HG03045 (cell line): ENCODE measurements around the gene PHPT1.
"Not testable (repeated sequence)": the region's sequence is repeated elsewhere in the genome, so short reads cannot be mapped to it uniquely, and the experiment has no call there.

Experiments
- ATAC-seq: cut with Tn5 transposase; IDR thresholded peaks from one replicate; pipeline ENCODE4 v1.9.1; 2021; ENCODE audit warnings: mild to moderate bottlenecking, moderate library complexity; ENCODE audit not compliant: unreplicated experiment

PHPT1 gene

DNA sequence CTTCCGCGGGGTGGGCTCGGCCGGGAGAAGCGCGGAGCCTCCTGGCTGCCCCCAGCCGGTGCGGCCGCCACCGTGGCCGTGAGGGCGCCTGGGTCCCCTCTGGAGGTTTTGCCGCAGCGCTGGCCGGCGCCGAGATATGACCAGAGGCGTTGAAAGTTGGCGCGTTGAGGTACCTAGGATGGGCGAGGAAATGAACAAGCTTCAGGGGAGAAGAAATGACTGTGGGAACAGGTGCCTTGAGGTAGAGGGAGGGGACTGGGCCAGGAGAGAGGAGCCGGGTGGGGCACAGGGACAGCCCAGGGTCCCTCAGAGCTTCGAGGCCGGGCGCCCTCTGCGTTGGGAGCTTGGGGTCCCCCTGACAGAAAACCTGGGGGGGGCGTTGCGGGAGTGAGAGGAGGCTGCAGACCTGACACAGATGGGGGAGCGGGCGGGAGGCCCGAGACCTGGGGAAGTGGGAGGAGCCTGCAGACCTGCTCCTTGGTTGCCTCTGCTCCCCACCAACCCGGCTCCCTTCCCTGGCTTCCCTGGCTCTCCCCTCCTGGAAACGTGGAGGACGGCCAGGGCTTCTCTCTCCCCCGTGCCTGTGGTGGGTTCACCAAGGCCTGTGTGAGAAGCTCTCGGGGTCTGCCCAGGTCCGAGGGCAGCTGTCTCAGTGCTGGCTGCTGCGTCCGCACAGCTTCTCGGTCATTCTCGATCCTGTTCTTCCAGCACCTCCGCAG lies 27.2 kb upstream of the PHPT1 start:
- no peak for ATAC-seq

DNA sequence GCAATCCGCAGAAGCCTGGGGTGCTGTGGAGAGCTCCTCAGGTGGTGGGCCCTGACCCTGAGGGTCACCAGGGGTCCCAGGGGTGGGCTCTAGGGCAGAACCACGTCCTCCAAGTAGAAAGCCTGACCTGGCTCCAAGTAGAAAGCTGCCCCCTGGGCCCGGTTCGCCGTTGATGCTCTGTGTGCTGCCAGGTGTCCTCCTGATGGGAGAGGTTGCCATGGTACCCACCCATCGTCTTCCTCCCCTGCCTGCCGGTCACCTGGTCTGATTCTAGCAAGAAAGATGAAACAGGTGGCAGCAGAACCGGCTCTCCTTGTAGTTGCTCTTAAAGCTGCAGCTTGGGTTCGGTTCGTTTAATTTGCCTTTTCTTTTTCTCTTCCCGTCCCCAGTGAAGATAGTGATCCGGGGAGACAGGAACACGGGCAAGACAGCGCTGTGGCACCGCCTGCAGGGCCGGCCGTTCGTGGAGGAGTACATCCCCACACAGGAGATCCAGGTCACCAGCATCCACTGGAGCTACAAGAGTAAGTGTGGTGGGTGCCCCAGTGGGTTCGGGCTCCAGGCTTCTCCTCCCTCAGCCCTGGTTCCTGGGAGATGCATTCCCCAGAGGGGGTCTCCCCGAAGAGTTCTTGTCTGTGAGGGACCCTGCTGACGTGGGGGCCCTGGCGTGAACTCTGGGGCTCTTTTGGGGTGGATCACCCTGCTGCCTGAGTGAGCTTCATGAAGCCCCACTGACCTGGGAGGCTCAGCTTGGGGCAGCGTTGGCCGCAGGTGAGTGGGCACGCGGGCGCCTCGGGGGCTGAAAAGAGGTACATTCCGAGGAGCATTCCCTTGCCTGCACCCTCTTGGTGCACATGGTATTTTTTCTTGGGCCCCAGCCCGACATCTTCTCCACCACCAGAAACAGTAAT lies 25.8 kb upstream of the PHPT1 start:
- no peak for ATAC-seq

DNA sequence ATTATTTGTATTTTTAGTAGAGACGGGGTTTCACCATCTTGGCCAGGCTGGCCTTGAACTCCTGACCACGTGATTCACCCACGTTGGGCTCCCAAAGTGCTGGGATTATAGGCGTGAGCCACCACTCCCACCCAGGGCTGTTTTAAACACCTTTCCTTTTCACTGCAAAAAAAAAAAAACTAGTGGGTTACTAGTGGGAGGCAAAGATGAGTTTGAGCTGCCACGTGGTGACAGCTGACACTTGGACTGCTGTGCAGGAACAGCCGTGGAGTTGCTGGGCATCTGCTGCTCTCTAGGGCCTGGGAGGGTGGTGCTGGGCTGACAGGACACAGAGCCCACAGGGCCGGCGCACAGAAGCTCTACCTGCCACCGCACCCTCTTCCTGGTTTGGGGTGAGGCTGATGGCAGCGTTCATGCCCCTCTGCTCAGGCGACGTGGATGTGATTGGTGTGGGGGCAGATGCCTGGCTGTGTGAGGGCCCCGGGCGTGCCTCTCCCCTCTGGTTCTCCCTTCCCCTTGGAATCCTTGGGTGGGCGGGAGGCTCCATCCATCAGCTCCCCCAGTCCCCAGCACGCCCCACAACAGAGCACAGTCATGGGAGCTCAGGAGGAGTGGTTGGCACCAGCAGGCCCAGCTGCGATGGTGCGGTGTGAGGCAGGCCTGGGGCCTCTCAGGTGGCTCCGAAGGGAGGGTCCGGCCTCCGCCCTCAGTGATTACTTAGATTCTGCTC lies 24.5 kb upstream of the PHPT1 start:
- ATAC-seq: no peak

DNA sequence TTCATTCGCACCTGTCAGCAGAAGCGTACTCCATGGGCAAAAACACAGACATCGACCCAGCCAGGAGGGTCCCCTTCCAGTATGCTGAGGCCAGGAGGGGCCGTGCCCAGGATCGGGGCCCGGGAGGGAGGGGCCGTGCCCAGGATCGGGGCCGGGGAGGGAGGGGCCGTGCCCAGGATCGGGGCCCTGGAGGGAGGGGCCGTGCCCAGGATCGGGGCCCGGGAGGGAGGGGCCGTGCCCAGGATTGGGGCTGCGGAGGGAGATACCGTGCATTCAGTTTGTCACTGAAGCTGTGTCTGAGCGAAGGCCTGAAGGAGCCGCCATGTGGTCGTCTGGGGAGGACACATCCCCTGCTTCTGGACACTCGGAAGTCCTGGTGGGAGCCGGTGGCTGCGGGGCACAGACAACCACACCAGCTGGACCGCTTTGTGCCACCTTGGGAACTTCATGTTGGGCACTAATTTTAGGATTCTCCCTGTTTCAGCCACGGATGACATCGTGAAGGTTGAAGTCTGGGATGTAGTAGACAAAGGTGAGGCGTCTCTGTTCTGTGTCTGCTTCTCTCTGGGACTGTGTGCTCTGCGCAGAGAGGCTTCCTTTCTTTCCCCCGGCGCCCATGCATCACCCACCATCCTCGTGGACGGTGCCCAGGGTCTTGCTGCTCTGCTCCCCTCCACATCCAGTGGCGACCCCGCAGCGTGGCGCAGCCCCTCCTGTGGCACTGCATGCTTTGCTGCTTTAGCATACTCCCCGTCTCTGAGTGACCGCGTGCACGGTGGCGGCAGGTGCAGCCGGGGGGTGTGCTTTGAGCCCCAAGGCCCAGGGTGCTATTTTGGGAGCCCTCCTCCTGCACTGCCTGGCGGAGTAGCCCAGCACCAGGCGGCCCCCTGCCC lies 23.7 kb upstream of the PHPT1 start:
- ATAC-seq: no peak

DNA sequence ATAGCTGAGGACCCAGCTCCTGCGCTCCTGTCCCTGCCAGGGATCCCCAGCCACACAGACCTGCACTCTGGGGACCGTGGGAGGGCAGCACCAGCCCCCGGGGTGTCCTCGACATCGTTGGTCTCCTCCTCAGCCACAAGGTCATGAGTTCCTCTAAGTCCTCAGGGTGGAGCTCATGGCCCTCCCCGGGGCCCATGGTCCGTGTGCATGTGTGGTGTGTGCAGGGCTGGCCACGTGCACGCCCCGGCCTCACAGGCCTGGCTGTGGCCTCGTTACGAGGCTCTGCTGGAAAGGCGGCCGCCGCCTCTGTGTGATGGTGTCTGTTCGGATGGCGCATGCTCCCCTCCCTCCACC lies 23.0 kb upstream of the PHPT1 start:
- ATAC-seq: no peak

DNA sequence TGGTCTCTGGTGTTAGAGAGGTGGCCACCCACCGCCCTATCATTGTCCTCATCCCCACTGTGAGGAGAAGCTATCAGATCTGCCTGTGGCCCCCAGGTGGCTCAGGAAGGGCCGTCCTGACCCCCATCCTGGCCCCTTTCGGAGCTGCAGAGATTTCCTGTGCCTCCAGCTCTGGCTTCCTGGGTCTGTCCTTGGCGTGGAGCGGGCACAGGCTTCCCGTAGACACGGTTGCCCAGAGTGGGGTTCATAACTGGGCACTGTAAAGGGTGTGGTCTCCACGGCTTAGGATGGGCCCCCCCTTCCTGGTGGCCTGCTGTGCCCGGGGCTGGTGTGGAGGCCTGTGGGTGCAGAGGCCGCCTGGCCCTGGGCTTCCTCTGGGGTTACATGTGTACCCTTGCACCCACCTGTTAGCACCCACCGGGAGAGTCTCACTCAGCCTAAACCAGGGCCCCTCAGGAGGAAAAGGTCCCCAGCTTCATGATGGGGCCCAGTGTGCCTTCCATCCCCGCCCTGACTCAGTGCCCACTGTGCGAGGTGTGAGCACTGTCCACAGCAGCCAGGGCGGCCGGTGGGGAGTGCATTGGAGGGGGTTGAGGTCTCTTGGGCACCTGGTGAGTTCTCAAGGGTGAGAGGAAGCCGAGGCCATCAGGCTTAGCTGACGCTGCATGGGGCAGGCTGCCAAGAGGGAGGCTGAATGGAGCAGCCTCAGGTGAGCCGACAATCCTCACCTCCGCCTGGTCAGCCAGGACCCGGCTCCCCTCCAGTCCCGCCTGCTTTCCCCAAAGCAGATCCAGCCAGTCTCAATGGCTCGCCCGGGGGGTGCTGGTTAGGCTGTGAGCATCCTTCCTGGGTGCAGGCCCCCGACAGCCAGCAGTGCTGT lies 22.3 kb upstream of the PHPT1 start:
- ATAC-seq: no peak

DNA sequence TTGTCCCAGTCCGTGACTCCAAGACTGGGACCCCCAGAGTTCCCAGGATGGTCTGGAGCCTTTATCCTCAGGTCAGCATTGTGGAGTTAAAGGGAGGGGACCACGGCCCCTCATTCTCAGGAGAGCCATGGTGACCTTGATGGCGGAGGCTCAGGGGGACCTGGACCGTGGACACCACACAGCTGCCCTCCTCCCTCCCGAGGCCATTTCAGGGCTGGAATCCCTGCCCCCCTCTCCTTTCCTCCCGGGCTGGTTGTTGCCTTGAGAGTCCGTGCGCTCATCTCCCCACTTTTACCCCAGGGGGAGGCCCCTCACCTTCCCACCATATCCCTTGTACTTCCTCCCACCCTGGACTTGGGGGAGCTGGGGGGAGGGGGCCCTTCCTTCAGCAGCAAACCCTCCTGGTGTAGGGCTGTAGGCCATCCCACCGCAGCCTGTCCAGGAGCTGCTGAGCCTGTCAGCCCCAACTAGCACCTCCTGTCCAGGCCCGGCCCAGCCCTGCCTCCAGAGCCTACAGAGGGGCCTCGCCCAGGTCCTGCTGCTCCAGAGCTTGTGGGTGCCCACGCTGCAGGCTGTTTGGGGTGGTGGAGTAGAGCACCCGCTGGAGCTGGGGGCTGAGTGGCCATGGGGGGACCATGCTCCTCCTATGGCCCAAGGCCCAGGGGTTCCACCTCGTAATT lies 21.3 kb upstream of the PHPT1 start:
- no peak for ATAC-seq

DNA sequence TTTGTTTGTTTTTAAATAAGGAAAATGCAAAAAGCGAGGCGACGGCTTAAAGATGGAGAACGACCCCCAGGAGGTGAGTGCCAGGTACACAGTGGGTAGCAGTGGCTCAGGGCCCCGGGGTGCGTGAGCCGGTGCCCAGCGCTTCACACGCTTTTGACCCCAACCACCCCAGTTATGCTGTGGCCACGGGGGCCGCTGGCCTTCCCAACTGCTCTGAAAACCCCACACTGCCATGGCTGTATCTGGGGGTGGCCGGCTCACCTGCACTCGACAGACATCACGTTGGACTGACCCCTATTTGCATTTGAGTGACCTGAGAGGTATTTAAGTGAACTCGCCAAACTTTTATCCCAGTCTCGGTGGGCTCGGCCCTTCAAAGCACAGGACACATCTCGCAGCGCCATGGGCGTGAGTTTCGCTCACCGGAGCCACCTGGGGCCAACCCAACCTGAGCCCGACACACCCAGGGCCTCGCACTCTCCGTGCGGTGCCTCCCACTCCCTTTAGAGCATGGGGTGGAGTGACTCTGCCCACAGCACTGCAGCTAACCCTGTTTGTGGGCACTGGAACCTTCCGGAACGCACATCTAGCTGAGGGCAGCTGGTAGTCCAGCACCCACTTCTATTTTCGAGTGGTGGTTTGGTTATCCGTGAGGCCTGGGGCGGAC lies 20.6 kb upstream of the PHPT1 start:
- ATAC-seq: no peak

DNA sequence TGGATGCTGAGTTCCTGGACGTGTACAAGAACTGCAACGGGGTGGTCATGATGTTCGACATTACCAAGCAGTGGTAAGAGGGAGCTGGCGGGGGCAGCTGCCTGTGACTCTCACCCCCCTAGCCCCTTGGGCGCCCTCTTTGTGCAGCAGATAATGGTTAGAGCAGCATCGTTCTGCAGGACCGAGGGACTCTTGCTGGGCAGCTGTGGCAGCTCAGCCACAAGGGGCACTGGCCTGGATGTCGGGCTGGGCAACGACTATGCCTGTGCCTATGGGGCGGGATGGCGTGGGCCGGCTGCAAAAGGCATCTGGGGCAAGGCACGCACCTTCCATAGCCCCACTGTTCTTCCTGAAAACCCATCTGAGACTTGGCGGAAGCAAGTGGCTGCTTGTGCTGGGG lies 19.8 kb upstream of the PHPT1 start:
- no peak for ATAC-seq

DNA sequence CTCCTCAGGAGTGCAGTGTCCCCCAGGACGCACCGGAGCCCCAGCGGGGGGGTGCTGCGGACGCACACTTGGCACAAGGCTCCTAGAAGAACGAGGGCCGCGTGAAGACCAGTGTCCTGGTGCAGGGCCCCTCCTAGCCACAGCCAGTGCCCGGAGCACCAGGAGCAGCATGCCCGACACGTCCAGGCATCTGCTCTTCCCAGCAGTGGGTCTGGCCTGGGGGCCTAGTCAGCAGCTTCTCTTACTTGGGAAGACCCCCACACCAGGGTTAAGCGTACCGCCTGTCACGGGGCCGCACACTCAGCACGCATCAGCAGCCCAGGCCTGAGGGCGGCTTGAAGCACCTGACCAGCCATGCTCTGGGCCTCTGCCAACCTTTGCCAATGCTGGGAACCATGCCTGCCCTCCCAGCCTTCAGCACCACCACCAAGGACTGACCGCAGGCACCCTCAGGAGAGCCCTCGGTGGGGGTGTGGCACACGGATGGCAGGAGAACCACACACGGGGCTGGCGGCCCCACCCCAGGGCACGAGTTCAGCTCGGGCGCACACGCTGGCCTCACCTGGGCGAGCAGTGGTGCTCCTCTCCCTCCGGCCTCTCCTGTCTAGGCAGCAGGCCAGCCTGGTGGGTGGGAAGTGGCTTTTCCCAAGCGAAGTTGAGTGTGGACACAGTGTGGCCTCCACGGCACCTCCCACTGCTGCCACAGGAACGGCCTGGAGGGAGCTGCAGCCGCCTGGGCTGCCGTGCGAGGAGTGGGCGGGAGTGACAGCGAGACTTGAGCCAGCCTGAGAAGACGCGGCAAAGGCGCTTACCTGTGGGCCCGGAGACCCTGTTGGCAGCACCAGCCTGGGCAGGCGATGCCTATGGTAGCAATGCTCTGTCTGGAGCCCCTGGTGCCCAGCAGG lies 19.0 kb upstream of the PHPT1 start:
- ATAC-seq: no peak

DNA sequence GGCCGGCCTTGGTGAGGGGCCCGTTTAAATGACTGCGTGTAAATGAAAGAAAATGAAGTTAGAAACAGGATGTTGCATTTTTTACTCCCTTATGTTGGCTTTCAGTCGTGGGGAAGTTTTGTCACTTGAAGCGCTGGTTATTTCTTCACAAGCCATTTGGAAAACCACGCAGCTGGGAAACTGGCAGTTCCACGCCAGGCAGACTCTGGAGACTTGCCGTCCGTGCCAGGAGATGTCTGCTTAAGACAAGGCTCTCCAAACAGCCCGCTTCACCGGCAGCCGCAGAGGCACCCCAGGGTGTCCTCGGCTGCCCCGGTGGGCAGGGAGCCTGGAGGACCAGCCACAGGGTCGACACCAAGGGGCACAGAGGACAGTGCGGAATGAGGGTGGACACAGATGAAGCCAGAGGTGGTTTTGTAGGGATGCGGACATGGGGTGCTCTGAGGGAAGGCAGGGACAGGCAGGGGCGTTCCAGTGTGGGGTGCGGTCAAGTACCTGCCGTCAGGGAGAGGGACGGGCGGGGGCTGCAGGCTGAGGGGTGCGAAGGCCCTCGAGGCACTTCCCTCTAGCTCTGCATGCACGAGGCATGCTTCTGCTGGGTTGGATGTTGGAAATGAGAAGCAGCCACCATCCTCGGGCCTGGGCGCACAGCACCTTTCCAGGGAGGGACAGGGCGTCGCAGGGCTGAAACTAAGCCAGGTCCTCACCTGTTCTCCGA lies 18.0 kb upstream of the PHPT1 start:
- ATAC-seq: no peak

DNA sequence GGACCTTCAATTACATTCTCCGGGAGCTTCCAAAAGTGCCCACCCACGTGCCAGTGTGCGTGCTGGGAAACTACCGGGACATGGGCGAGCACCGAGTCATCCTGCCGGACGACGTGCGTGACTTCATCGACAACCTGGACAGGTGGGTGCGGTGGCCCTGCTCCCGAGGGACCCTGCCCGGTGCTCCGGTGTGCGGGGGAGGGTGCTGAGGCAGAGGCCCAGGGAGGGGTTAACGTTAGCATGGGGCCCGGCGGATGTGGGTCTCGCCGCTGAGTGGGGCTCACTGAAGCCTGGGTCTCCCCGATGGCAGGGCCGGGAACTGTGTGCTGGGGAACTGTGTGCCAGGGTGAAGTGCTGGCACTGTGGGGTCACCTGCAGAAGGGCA lies 17.5 kb upstream of the PHPT1 start:
- no peak for ATAC-seq

DNA sequence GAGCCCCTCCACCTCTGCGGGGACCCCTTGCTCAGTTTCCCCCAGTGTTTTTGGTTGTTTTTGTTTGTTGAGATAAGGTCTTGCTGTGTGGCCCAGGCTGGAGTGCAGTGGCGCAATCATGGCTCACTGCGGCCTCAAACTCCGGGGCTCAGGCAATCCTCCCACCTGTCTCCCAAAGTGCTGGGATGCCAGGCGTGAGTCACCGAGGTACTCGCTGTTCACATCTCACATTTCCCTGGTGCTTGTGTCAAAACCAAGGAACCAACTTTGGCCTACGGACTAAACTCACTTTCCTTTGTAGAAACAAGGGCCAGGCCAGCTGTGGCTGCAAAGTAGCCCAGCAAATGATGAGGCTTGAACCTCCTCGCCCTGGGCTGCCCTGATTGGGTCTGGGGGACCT lies 16.6 kb upstream of the PHPT1 start:
- no peak for ATAC-seq

DNA sequence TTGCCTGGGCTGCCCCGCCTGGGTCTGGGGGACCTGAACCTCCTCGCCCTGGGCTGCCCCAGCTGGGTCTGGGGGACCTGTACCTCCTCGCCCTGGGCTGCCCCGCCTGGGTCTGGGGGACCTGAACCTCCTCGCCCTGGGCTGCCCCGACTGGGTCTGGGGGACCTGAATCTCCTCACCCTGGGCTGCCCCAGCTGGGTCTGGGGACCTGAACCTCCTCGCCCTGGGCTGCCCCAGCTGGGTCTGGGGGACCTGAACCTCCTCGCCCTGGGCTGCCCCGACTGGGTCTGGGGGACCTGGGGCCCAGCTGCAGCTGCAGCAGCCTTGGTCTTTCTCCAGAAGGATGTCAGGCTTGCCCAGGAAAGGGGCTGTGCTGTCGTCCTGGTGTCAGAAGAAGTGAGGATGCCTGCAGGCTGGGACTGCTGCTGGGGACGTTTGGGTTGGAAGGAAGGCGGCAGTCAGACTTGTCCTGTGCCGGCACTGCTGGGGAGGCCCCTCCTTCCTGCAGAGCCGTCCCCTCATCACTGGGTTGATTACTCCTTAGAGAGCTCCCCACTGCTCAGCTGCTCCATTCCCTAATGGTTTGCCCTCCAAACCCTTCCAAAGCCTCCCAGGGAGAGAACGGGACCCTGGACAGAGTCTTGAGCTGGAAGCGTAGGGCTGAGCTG lies 15.7 kb upstream of the PHPT1 start:
- ATAC-seq: not testable (repeated sequence)

DNA sequence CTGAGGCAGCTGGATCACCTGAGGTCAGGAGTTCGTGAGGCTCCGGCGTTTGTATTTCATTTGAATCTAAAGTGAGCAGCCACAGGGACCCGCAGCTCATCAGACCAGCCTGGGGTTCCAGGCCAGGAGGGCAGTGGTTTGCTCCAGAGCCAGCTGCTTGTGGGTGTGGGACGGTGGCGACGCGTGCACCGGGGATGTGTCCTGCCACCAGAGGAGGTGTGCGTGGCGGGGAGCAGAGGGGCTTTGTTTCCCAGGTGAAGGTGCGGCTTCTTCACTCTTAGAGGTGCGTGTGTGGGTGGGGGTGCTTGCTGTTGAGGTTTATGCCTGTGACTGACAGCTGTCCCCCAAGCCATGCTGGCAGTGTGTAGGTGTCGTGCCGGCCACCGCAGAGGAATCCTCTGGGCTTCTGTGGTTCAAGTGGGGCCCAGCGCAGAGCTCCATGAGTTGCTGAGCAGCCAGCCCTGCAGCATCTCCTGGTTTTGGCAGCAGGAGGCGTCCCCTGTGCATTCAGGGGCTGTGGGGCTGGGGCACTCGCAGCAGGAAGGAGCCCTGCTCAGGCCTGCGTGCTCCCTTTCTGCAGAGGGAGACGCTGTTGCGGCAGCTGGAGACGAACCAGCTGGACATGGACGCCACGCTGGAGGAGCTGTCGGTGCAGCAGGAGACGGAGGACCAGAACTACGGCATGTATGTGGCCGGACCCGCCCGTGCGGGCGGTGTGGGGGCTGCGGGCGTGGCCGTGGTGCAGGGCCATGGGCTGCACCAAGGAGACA lies 13.9 kb upstream of the PHPT1 start:
- ATAC-seq: no peak
